SU-DHL-6 (cell line): Measurements from ENCODE around the gene ALDH1L2.

ENCODE experiments used
- H2AFZ ChIP-seq: fragments of 200-600 bp; sonication (generic); 2 replicates; pipeline ENCODE4 v1.6.1; 2014; ENCODE audit warnings: low read depth, mild to moderate bottlenecking, moderate library complexity, mixed read lengths, antibody characterized with exemption, low read length; ENCODE audit not compliant: severe bottlenecking
- H3F3A ChIP-seq: fragments of 200-600 bp; shearing (Covaris generic); 2 replicates; pipeline ENCODE4 v1.6.0; 2016; ENCODE audit warnings: antibody characterized with exemption, mild to moderate bottlenecking; ENCODE audit not compliant: insufficient read depth
- H3K27ac ChIP-seq: fragments of 200-600 bp; sonication (generic); 2 replicates; pipeline ENCODE4 v1.5.1; 2016; ENCODE audit warnings: low read depth, mild to moderate bottlenecking, low read length, moderate library complexity, mixed read lengths
- H3K27me3 ChIP-seq: fragments of 200-600 bp; sonication (generic), shearing (Covaris generic); 2 replicates; pipeline ENCODE4 v1.6.0; 2014; ENCODE audit warnings: mild to moderate bottlenecking, low read length
- H3K36me3 ChIP-seq: fragments of 200-600 bp; sonication (generic); 2 replicates; pipeline ENCODE4 v1.6.1; 2014; ENCODE audit warnings: mild to moderate bottlenecking, low read length, mixed read lengths
- H3K4me2 ChIP-seq: fragments of 300-600, 200-600 bp; shearing (Covaris generic), sonication (generic); 2 replicates; pipeline ENCODE4 v1.6.0; 2014; ENCODE audit warnings: low read length, low read depth, mild to moderate bottlenecking; ENCODE audit not compliant: poor library complexity, severe bottlenecking
- H3K4me3 ChIP-seq: fragments of 200-600 bp; sonication (generic); 2 replicates; pipeline ENCODE4 v1.5.1; 2014; ENCODE audit warnings: antibody characterized with exemption, low read length, mild to moderate bottlenecking, mixed read lengths; ENCODE audit not compliant: insufficient read depth, poor library complexity, severe bottlenecking
- H3K79me2 ChIP-seq: fragments of 200-600 bp; sonication (generic); 2 replicates; pipeline ENCODE4 v1.6.1; 2014; ENCODE audit warnings: mild to moderate bottlenecking, low read length, moderate library complexity; ENCODE audit not compliant: insufficient read depth
- H3K9ac ChIP-seq: fragments of 200-600 bp; sonication (generic); 2 replicates; pipeline ENCODE4 v1.7.0; 2014; ENCODE audit warnings: mild to moderate bottlenecking, low read length
- H3K9me2 ChIP-seq: fragments of 200-600 bp; sonication (generic); replicated peaks from 2 replicates; pipeline ENCODE4 v1.6.1; 2014; ENCODE audit warnings: low read length; ENCODE audit not compliant: insufficient read depth
- H3K9me3 ChIP-seq: fragments of 200-600 bp; sonication (generic); 2 replicates; pipeline ENCODE4 v1.6.1; 2014; ENCODE audit warnings: low read length, mixed read lengths; ENCODE audit not compliant: insufficient read depth
- H4K20me1 ChIP-seq: fragments of 200-600 bp; sonication (generic); 2 replicates; pipeline ENCODE4 v1.6.1; 2014; ENCODE audit warnings: low read depth, mild to moderate bottlenecking, antibody characterized with exemption, low read length, moderate library complexity, mixed read lengths
- CTCF ChIP-seq: fragments of 200-600 bp; sonication (generic); IDR thresholded peaks from one replicate; pipeline ENCODE4 v1.5.1; 2017; ENCODE audit warnings: antibody characterized with exemption, mild to moderate bottlenecking, low read length, moderate library complexity; ENCODE audit not compliant: insufficient read depth, poor library complexity, severe bottlenecking
- EZH2phosphoT487 ChIP-seq: fragments of 200-600 bp; sonication (generic), shearing (Covaris generic); conservative IDR thresholded peaks from 2 replicates; pipeline ENCODE4 v1.6.1; 2018; ENCODE audit warnings: mild to moderate bottlenecking, antibody characterized with exemption, low read length, moderate library complexity, mixed read lengths

Gene ALDH1L2

GRCh38 chr12:105030820-105031807, 53.1 kb downstream of the ALDH1L2 start:
- H3K4me2 ChIP-seq, result peak overlapping the region; percentile 37
- TF ChIP-seq CTCF (no peak), EZH2phosphoT487 (no peak)
- H3F3A ChIP-seq, result 0 out of 2 replicates have a peak, but pooled peaks cover 5% of the 10 kb centered on the region
- H2AFZ ChIP-seq, result no peak overlapping the region
- no peaks in the 10 kb centered on the region for H3K79me2 ChIP-seq
- H3K27me3 ChIP-seq, result no peaks in the 10 kb centered on the region
- H3K9me3 ChIP-seq, result no peaks in the 10 kb centered on the region
- H3K36me3 ChIP-seq, result no peaks in the 10 kb centered on the region
- H3K27ac ChIP-seq, result peak overlapping the region; percentile 29; the same call in 1 of the 2 replicates
- no peak overlapping the region for H3K4me3 ChIP-seq
- no peaks in the 10 kb centered on the region for H3K9me2 ChIP-seq
- H4K20me1 ChIP-seq, result no peaks in the 10 kb centered on the region
- no peak overlapping the region for H3K9ac ChIP-seq

GRCh38 chr12:105026411-105026810, 57.8 kb downstream of the ALDH1L2 start:
- Histone ChIP-seq H3K4me3 (no peak overlapping the region), H3K36me3 (no peaks in the 10 kb centered on the region), H3K4me2 (no peak overlapping the region), H2AFZ (no peak overlapping the region), H3K79me2 (no peaks in the 10 kb centered on the region), H3K9ac (no peak overlapping the region), H3K9me3 (no peaks in the 10 kb centered on the region), H3K9me2 (no peaks in the 10 kb centered on the region), H3K27ac (no peak overlapping the region), H3F3A (0 out of 2 replicates have a peak, but pooled peaks cover 5% of the 10 kb centered on the region), H3K27me3 (no peaks in the 10 kb centered on the region), H4K20me1 (no peaks in the 10 kb centered on the region)
- TF ChIP-seq CTCF (no peak), EZH2phosphoT487 (no peak)

- no peak overlapping the region for H3K4me2 ChIP-seq
- no peaks in the 10 kb centered on the region for H3K9me3 ChIP-seq
- H3K79me2 ChIP-seq, result no peaks in the 10 kb centered on the region
- 0 out of 2 replicates have a peak, but pooled peaks cover 4% of the 10 kb centered on the region for H3F3A ChIP-seq
- no peak overlapping the region for H3K27ac ChIP-seq
- TF ChIP-seq CTCF (no peak), EZH2phosphoT487 (no peak)
- no peaks in the 10 kb centered on the region for H3K36me3 ChIP-seq
- no peak overlapping the region for H3K9ac ChIP-seq
- no peaks in the 10 kb centered on the region for H3K27me3 ChIP-seq
- no peak overlapping the region for H2AFZ ChIP-seq
- H4K20me1 ChIP-seq, result no peaks in the 10 kb centered on the region
- no peak overlapping the region for H3K4me3 ChIP-seq
- H3K9me2 ChIP-seq, result no peaks in the 10 kb centered on the region
Measured at GRCh38 chr12:105025890-105026289, 58.4 kb downstream of the ALDH1L2 start.
